GM19023 (cell line): ENCODE results near the gene RNASEH2C.
"Not testable (repeated sequence)": the region's sequence is repeated elsewhere in the genome, so short reads cannot be mapped to it uniquely, and the experiment has no call there.

Source experiments
- ATAC-seq: cut with Tn5 transposase; IDR thresholded peaks from one replicate; pipeline ENCODE4 v1.9.1; 2021; ENCODE audit warnings: mild to moderate bottlenecking, moderate library complexity; ENCODE audit not compliant: unreplicated experiment

The RNASEH2C gene

DNA sequence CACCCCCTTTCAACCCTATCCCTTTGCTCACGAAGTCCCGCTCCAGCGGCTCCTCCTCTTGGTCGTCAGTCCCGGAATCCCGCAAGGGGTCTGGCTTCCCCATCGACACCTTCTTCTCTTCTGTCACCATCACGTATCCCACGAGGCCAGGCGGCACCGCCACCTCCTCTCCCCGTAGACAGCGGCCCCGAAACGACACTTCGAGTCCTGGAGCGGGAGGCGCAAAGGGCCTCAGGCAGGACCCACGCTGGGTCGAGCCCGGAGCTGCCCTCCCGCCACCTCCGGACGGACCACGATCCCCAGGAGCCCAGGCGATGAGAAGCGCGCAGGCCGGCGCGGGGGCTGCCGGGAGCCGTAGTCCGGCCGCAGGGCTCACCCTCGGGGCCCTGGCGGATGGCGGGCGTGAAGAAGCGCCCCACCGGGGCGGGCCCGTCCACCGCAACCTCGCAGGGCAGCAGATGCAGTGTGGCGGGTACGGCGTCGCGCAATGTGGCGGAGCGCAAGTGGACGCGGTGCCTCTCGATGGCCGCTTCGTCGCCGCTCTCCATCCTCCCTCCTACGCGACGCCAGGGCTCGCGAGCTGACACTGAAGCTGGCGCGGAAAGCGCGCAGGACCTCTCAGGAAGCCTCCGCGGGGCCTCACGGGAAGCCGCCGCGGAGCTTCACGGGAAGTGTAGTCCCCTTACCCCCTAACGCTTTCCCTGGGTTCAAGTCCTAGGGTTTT lies at the start of gene RNASEH2C:
Gene RNASEH2C (minus strand): TSS at position 588 of the 724 bp plus-strand sequence. CDS start 40 bp downstream, at position 548.
- ATAC-seq = peak; percentile 83

DNA sequence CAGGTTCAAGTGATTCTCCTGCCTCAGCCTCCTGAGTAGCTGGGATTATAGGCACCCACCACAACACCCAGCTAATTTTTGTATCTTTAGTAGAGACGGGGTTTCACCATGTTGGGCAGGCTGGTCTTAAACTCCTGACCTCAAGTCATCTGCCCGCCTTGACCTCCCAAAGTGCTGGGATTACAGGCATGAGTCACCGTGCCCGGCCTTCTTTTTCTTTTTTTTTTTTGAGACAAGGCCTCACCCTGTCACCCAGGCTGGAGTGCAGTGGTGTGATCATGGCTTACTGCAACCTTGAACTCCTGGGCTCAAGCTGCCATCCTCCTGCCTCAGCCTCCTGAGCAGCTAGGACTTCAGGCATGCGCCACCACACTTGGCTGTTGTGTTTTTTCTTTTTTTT lies 47.2 kb upstream of the RNASEH2C start:
- not testable (repeated sequence) for ATAC-seq

DNA sequence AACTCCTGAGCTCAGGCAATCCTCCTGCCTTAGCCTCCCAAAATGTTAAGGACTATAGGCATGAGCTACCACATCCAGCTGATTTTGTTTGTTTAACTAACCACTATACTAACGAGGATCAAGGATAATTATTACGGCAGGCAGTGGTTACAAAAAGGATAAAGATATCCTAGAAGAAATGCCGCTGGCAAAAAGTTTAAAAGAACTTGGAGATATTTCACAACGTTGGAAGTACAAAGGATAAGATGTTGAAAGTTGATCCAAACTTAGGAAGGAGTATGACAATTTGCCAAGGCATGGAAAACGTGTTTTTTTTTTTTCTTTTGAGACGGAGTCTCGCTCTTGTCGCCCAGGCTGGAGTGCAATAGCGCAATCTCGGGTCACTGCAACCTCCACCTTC lies 46.8 kb upstream of the RNASEH2C start:
- no peak for ATAC-seq

DNA sequence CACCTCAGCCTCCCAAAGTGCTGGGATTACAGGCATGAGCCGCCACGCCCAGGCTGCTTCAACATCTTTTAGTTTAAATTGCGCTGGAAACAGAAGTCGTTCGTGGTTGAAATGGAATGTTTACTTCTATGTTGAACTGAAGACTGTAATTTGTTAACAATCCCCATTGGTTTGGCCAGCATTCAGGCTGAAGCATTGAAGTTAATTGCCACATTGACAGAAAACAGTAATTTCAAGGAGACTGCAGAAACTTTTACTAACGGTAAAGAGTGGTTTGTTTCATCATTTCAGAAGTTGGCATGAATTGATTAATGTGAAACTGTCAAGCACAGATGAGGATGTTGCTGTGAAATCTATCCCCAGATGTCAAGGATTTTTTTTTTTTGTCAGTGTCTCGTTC lies 45.9 kb upstream of the RNASEH2C start:
- ATAC-seq = no peak

DNA sequence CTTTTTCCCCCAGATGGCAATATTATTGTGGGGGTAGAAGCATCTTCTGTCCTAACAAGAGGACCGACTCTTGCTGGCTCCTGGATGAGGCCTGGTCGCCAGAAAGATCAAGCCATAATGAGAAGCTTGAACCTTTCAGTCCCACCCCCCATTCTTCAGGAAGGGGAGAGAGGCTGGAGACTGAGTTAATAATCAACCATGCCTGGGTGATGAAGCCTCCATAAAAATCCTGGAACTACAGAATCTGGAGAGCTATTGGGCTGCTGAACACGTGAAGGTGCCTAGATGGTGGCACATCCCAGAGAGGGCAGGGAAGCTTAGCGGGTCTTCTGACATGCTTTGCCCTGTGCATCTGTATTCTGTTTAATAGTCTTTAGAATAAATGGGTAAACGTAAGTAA lies 43.8 kb upstream of the RNASEH2C start:
- no peak for ATAC-seq

DNA sequence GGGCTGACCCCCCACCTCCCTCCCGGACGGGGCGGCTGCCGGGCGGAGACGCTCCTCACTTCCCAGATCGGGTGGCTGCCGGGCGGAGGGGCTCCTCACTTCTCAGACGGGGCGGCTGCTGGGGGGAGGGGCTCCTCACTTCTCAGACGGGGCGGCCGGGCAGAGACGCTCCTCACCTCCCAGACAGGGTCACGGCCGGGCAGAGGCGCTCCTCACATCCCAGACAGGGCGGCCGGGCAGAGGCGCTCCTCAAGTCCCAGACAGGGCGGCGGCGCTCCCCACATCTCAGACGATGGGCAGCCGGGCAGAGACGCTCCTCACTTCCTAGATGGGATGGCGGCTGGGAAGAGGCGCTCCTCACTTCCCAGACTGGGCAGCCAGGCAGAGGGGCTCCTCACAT lies 42.2 kb upstream of the RNASEH2C start:
- ATAC-seq = not testable (repeated sequence)

DNA sequence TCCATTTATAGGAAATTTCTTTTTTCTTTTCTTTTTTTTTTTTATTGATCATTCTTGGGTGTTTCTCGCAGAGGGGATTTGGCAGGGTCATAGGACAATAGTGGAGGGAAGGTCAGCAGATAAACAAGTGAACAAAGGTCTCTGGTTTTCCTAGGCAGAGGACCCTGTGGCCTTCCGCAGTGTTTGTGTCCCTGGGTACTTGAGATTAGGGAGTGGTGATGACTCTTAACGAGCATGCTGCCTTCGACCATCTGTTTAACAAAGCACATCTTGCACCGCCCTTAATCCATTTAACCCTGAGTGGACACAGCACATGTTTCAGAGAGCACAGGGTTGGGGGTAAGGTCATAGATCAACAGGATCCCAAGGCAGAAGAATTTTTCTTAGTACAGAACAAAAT lies 41.6 kb upstream of the RNASEH2C start:
- not testable (repeated sequence) for ATAC-seq

DNA sequence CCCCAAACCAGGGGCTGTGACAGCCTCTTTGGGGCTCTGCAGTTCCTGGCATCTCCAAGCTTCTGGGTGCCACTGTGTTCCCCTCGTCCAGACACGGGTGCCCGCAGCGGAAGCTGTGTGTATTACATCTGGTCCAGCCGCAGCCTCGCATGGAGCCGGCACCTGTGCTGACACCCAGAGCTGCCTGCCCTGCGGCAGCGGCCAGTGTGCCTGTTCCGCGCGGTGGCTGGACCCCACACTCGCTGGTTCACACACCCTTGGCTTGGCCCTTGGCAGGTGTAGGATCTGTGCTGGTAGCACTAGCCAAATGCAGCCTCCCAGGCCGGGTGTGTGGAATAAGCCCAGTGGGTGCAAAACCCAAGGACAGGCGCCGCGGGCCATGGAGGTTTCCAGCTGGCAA lies 24.5 kb upstream of the RNASEH2C start:
- ATAC-seq = no peak

DNA sequence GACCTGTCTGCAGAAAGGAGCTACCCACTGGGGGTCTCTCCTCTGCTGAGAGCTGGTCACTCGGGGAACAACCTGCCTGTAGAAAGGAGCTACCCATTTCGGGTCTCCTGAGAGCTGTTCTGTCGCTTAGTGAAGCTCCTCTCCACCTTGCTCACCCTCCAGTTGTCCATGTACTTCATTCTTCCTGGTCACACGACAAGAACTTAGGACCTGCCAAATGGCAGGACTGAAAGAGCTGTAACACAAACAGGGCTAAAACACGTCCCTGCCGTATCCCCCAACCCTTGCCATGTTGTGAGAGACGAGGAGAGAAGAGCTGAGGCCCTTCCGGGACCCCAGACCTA lies 24.1 kb upstream of the RNASEH2C start:
- no peak for ATAC-seq

DNA sequence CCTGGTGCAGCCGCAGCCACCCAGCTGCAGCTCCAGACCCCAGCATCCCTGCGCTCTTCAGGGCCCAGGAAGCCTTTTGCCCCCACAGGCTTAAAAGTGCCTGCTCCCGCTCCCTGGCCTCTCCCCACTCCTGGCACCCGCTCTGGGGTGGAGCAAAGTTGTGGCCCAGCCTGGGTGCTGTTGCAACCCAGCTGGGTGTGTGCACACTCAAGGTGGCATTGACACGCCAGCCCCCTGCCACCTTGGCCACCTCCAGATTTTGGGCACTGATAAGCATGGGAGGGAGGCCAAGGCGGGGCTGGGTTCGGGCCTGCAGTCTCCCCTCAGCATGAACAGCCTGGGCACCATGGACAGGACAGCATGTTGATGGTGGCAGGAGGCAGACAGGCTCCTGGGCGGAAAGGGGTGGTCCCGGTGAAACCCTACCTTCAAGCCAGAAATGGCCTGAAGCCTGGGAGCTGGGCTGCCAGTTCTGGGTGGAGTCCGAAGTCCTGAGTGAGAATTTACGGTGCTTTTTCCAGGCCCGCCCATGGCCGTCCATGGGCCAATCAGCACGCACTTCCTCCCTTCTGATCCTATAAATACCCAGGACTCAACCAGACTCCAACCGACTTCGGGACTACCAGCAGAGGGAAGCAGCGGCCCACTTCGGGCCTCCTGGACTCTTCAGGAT lies 23.6 kb upstream of the RNASEH2C start:
- ATAC-seq = no peak

DNA sequence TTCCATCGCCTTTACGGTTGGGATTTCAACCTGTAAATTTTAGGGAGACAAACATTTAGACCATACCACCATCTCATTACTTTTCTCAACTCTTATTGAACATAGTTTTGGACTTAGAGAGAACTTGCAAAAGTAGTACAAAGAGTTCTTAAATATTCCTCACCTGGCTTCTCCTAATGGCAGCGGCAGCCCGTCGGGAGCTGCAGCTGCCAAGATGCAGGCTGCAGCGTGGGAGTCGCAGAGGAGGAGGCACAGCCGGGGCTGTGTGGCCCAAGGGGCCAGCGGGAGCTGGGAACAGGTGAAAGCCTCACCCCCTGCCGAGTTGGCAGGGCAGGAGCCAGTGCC lies 23.1 kb upstream of the RNASEH2C start:
- no peak for ATAC-seq

DNA sequence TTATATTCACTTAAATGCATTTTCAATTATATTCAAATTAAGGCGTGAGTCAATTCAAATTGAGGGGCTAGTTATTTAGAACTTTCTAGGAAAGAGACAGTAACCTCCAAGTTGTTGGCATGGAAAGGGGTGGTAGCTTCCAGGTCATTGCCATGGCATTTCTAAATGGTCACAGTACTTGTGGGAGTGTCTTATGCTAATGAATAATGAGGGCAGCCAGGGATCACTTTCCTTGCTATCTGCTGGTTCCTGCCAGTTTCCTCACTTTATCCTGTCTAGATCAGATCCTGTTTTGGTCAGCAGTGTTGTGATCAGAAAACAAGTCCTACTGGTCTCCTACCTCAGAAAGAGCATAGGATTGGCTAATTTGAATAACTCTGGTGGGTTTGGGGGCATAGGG lies 21.8 kb upstream of the RNASEH2C start:
- no peak for ATAC-seq

DNA sequence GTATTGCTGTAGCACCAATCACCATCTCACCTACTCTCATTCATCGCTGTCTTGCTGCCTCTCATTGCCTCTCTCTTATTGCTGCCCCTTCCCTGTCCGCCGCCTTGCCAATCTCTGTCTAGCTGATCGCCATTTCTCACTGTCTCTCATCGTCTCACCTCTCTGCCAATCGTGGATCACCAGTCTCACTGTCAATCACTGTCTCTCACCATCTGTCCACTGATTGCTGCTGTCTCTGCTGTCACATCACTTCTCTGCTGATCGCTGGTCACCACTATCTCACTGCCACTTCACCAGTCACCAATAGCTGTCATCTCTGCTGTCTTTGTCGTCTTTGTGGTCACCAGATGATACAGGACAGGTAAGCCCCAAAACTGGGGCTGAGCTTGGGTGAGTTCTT lies 20.6 kb upstream of the RNASEH2C start:
- no peak for ATAC-seq

DNA sequence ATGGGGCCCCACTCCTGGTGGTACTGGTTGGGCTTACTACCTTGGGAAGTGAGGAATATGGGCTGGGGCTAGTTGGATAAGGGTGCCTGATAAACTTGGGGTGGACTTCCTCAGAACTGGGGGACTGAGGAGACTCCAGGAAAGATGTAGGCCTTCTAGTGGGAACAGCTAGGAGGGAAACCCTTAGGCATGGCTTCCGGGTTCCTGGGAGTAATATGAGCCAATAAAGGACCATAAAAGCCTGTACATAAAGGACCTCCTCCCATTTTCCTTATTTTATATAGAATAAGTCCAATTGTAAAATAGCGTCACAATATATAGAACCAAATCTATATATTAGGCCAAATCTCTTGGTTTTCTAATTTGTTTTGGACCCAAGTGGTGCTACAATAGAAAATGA lies 18.4 kb upstream of the RNASEH2C start:
- ATAC-seq = no peak

DNA sequence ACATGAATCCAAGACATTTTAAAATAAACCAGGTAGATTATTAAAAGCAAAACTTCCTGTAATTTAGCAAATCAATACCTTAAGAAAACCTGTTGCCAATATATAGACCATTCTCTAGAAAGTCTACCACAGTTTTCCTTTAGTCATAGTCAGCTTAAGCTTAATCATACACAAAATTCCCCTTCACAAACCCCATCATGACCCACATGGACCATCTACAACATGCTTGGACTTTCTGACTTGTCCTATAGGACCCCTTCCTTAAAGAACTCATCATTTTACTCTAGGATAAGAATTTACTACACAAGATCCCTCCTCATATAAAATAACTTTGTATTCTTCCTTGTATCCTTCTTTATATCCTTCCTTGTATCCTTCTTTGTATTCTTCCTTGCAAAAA lies 16.2 kb upstream of the RNASEH2C start:
- ATAC-seq = no peak

DNA sequence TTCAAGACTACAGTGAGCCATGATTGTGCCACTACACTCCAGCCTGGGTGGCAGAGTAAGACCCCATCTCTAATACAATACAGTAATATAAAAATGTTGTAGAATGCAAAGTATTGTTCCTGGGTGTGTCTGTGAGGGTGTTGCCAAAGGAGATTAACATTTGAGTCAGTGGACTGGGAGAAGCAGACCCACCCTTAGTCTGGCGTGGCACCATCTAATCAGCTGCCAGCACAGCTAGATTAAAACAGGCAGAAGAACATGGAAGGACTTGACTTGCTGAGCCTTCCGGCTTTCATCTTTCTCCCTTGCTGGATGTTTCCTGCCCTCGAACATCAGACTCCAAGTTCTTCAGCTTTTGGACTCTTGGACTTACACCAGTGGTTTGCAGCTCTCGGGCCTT lies 14.5 kb upstream of the RNASEH2C start:
- not testable (repeated sequence) for ATAC-seq

DNA sequence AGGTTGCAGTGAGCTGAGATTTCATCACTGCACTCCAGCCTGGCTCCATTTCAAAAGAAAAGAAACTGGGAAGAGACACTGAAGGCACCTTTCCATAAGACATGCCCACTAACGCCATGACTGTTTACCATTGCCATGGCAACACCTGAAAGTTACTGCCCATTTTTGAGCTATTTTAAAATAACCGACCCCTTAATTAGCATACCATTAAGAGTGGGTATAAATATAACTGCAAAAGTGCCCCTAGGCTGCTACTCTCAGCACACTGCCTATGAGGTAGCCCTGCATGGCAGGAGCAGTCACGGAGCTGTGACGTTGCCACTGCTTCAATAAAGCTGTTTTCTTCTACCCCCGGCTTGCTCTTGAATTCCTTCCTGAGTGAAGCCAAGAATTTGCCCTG lies 9.9 kb upstream of the RNASEH2C start:
- ATAC-seq = no peak

DNA sequence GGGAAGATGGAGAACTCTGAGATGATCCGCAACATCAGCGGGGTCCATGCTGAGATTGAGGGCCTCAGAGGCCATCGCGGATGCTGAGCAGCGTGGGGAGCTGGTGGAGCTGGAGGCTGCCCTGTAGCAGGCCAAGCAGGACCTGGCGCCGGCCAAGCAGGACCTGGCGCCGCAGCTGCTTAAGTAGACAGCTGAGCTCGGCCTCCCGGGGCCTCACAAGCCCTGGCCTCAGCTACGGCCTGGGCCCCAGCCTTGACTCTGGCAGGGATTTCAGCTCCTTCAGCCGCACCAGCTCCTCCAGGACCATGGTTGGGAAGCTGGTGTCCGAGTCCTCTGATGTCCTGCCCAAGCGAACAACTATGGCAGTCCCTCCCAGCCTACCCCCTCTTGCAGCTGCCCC lies 7.3 kb upstream of the RNASEH2C start:
- no peak for ATAC-seq

DNA sequence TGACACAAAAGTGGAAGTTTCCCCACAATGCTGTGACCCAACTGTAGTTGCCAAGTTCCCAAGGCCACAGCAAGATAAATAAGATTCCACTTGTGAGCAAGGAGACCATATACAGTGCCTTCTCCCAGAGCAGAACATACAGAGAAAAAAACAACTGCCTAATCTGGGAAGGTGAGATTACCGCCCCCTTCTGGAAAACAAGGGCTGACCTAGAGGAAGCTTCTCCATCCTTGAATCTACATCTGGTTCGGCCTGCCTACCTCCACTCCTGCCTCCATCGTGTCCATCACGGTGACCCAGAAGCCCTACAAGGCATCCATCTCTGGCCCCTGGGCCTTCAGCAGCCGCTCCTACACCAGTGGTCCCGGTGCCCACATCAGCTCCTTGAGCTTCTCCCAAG lies 6.1 kb upstream of the RNASEH2C start:
- ATAC-seq = no peak

DNA sequence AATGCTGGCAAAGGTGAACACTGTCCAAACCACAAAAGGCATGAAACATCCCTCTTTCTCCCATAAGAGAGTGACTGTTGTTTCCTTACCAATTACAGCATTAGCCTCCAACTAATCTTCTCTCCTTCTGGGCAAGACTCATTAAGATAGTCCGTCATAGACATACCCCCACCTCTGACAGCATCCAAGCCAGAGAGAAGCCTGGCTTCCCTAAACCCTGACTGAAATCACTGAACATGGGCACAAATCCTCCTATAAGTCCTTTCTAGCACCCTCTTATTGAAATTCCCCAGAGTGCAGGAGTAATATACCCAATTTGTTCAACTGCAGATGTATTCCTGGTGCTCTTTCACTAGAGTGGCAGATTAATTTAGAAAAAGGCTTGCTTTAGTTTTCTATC lies 1.7 kb upstream of the RNASEH2C start:
- ATAC-seq = no peak

DNA sequence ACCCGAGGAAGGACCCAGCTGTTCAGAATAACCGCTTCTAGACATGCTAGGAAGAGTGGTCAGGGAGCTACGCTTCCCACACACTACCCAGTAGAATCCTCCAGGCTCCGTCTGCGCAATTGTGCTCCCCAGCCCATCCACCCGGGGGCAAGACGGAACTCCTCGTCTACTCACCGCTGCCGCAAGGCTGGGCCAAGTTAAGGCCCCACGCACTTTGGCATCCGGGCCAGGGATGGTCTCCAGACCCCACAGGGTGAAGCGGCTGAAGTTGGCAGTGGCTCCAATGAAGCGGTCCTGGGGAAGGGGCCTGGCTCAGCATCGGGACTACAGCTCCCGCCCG lies 757 bp downstream of the RNASEH2C start:
- no peak for ATAC-seq

DNA sequence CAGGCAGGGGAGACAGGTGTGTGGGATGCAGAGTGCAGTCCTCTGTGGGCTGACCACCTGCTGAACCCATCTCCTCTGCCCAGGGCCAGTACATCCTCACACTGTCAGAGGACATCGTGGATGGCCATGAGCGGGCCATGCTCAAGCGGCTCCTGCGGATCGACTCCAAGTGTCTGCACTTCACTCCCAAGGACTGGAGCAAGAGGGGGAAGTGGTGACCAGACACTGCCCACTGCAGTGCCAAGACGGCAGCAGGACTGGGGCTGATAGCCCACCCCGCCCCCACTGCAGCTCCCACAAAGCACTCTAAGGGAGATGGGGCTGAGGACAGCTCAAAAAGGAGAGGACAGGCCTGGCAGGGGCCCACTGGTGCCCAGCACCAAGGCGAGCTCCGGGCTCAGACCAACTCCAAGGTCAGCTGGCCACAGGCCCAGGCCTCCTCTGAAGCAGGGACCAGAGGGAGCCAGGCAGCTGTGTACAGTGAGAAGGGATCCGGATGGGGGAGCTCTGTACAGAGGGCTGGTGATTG lies 1.6 kb downstream of the RNASEH2C start:
- no peak for ATAC-seq

DNA sequence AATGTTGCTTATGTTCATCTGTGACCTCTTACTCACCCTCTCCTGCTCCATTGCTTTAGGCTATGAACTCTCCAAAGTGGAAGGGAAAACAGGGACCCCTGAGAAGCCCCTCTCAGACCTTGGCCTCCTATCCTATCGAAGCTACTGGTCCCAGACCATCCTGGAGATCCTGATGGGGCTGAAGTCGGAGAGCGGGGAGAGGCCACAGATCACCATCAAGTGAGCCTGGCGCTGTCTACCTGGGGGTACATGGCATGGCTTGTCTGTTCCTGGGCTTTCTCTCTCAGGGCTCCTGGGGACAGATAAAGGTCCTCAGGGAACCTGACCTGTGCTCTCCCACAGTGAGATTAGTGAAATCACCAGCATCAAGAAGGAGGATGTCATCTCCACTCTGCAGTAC lies 2.1 kb downstream of the RNASEH2C start:
- ATAC-seq = no peak
